HepG2 (cell line): ENCODE measurements around the gene TFAP2E. TPM values are rescaled to one million over a fixed set of nuclear protein-coding genes. Genes with fewer than 3 reads are reported as not detected.

Experiments used
- PHF20 ChIP-seq: sonication (generic); formaldehyde crosslinking; IDR thresholded peaks from 2 replicates; pipeline ENCODE4 v1.5.0; 2020; ENCODE audit warnings: mild to moderate bottlenecking, missing genetic modification reagents
- RNF2 ChIP-seq: fragments of 450-650 bp; conservative IDR thresholded peaks from 2 replicates; pipeline ENCODE4 v1.6.1; 2016; ENCODE audit warnings: low read depth
- SP1 ChIP-seq, 2 experiments: fragments of 450-650 bp in 1 of 2; sonication (generic) in 1 of 2; formaldehyde crosslinking in 1 of 2; IDR thresholded peaks; 2 replicates each; pipeline versions ENCODE4 v1.4.0 to v1.6.1; 2016 to 2020; ENCODE audit warnings: missing genetic modification reagents in 1 of 2
- ZNF589 ChIP-seq: sonication (generic); formaldehyde crosslinking; conservative IDR thresholded peaks from 2 replicates; pipeline ENCODE4 v1.8.0; 2022; ENCODE audit warnings: mild to moderate bottlenecking, moderate library complexity, missing genetic modification reagents
- polyA plus RNA-seq, 8 experiments: library from polyadenylated mRNA; depleted of rRNA in 3 of 8; stranded (reverse) in 7 of 8; unstranded in 1 of 8; fragments of >200 nt; fragmentation: Illumina TruSeq in 4 of 8; extraction: Trizol in 4 of 8; gene quantifications; 2 replicates each; pipeline versions ENCODE4 v1.2.1 to v1.2.3, GENCODE V29; 2011 to 2016; ENCODE audit warnings: low read depth in 4 of 8, missing spikeins in 1 of 8, mixed read lengths in 1 of 8; ENCODE audit not compliant: insufficient read depth in 1 of 8
- total RNA-seq, 5 experiments: library from RNA; depleted of rRNA; stranded (reverse); fragments of >200 nt; fragmentation: Illumina TruSeq; extraction: Trizol; gene quantifications; 2 replicates each; pipeline ENCODE4 v1.2.3, GENCODE V29; 2016; ENCODE audit warnings: low read depth in 1 of 5
- TF ChIP-seq, protein P1 (sequence below), 2 experiments: sonication (generic) in 1 of 2; formaldehyde crosslinking in 1 of 2; IDR thresholded peaks; 2 replicates each; pipeline versions ENCODE4 v1.6.1 to v1.9.0; 2014 to 2022; ENCODE audit warnings: antibody characterized with exemption in 1 of 2, borderline replicate concordance in 1 of 2, inconsistent platforms in 1 of 2, low read depth in 1 of 2, missing genetic modification reagents in 1 of 2
- TF ChIP-seq, protein P2 (sequence below): sonication (generic); formaldehyde crosslinking; IDR thresholded peaks from 2 replicates; pipeline ENCODE4 v1.9.0; 2021; ENCODE audit warnings: mild to moderate bottlenecking, missing genetic modification reagents
- TF ChIP-seq, protein P3 (sequence below): sonication (generic); formaldehyde crosslinking; IDR thresholded peaks from 2 replicates; pipeline ENCODE4 v1.4.0; 2020; ENCODE audit warnings: missing genetic modification reagents
- TF ChIP-seq, protein P4 (sequence below): IDR thresholded peaks from 2 replicates; pipeline ENCODE4 v1.6.1; 2016; ENCODE audit warnings: low read depth
- TF ChIP-seq, protein P5 (sequence below): sonication (generic); formaldehyde crosslinking; IDR thresholded peaks from 2 replicates; pipeline ENCODE4 v1.4.0; 2020; ENCODE audit warnings: missing genetic modification reagents, borderline replicate concordance

TFAP2E gene
- total and polyA plus RNA-seq, 2 of the 13 experiments (the other 11 are each of a cell fraction or from before 2014, with no cell fraction given), result 0.31 to 0.41 TPM

DNA sequence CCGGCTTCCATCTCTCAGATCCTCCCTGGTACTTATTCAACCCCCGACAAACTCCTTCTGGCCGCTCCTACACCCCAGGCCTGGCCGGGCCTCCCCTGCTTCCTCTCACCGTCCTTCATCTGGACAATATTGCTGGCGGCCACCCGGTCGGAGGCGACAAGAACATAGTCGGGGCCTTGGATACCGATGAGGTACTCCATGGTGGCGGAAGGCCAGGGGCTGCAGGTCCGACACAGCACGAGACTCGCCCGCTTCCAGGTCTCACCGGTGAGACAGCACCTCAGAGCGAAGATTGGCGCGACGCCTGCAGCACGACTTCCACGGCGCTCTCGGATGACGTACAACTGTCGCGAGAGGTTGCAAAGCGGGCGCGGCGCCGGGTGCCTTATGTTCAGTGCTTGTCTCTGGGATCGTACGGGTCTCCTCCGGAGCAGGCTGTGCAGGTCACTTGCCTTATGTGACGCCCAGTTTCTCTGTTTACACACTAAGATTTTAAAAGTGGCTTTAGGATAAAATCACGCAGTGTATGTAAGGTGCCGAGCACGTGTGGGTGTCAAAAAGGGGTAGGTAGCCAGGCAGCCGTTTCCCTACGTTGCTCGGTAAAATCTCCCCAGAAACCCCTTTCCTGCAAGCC is 68.2 kb downstream of the TFAP2E start, which contains the start of gene PSMB2 (continued):
- TF ChIP-seq, protein P1, sequence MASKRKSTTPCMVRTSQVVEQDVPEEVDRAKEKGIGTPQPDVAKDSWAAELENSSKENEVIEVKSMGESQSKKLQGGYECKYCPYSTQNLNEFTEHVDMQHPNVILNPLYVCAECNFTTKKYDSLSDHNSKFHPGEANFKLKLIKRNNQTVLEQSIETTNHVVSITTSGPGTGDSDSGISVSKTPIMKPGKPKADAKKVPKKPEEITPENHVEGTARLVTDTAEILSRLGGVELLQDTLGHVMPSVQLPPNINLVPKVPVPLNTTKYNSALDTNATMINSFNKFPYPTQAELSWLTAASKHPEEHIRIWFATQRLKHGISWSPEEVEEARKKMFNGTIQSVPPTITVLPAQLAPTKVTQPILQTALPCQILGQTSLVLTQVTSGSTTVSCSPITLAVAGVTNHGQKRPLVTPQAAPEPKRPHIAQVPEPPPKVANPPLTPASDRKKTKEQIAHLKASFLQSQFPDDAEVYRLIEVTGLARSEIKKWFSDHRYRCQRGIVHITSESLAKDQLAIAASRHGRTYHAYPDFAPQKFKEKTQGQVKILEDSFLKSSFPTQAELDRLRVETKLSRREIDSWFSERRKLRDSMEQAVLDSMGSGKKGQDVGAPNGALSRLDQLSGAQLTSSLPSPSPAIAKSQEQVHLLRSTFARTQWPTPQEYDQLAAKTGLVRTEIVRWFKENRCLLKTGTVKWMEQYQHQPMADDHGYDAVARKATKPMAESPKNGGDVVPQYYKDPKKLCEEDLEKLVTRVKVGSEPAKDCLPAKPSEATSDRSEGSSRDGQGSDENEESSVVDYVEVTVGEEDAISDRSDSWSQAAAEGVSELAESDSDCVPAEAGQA (IDR thresholded peaks at IDR 0.05; ENCODE audit: low read depth), result peak; percentile 89
- TF ChIP-seq, protein P1 (CRISPR knock-in tag; IDR thresholded peaks at IDR 0.05; ENCODE audit: borderline replicate concordance), result no peak
- TF ChIP-seq, protein P2, sequence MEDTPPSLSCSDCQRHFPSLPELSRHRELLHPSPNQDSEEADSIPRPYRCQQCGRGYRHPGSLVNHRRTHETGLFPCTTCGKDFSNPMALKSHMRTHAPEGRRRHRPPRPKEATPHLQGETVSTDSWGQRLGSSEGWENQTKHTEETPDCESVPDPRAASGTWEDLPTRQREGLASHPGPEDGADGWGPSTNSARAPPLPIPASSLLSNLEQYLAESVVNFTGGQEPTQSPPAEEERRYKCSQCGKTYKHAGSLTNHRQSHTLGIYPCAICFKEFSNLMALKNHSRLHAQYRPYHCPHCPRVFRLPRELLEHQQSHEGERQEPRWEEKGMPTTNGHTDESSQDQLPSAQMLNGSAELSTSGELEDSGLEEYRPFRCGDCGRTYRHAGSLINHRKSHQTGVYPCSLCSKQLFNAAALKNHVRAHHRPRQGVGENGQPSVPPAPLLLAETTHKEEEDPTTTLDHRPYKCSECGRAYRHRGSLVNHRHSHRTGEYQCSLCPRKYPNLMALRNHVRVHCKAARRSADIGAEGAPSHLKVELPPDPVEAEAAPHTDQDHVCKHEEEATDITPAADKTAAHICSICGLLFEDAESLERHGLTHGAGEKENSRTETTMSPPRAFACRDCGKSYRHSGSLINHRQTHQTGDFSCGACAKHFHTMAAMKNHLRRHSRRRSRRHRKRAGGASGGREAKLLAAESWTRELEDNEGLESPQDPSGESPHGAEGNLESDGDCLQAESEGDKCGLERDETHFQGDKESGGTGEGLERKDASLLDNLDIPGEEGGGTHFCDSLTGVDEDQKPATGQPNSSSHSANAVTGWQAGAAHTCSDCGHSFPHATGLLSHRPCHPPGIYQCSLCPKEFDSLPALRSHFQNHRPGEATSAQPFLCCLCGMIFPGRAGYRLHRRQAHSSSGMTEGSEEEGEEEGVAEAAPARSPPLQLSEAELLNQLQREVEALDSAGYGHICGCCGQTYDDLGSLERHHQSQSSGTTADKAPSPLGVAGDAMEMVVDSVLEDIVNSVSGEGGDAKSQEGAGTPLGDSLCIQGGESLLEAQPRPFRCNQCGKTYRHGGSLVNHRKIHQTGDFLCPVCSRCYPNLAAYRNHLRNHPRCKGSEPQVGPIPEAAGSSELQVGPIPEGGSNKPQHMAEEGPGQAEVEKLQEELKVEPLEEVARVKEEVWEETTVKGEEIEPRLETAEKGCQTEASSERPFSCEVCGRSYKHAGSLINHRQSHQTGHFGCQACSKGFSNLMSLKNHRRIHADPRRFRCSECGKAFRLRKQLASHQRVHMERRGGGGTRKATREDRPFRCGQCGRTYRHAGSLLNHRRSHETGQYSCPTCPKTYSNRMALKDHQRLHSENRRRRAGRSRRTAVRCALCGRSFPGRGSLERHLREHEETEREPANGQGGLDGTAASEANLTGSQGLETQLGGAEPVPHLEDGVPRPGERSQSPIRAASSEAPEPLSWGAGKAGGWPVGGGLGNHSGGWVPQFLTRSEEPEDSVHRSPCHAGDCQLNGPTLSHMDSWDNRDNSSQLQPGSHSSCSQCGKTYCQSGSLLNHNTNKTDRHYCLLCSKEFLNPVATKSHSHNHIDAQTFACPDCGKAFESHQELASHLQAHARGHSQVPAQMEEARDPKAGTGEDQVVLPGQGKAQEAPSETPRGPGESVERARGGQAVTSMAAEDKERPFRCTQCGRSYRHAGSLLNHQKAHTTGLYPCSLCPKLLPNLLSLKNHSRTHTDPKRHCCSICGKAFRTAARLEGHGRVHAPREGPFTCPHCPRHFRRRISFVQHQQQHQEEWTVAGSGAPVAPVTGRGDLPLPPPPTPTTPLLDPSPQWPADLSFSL, result 0 out of 2 replicates have a peak, but pooled peaks have one; percentile 16
- TF ChIP-seq SP1 (IDR thresholded peaks at IDR 0.05), result no peak
- 0 out of 2 replicates have a peak, but pooled peaks have one; percentile 36 for TF ChIP-seq SP1 (CRISPR knock-in tag; IDR thresholded peaks at IDR 0.05)
- TF ChIP-seq, protein P3, sequence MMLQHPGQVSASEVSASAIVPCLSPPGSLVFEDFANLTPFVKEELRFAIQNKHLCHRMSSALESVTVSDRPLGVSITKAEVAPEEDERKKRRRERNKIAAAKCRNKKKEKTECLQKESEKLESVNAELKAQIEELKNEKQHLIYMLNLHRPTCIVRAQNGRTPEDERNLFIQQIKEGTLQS (CRISPR knock-in tag), result peak; percentile 27; the same call in 1 of the 2 replicates
- TF ChIP-seq, protein P4, sequence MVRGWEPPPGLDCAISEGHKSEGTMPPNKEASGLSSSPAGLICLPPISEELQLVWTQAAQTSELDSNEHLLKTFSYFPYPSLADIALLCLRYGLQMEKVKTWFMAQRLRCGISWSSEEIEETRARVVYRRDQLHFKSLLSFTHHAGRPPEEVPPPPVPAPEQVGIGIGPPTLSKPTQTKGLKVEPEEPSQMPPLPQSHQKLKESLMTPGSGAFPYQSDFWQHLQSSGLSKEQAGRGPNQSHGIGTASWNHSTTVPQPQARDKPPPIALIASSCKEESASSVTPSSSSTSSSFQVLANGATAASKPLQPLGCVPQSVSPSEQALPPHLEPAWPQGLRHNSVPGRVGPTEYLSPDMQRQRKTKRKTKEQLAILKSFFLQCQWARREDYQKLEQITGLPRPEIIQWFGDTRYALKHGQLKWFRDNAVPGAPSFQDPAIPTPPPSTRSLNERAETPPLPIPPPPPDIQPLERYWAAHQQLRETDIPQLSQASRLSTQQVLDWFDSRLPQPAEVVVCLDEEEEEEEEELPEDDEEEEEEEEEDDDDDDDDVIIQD (CRISPR knock-in tag), result peak; percentile 50; the same call in 1 of the 2 replicates
- no peak for TF ChIP-seq ZNF589 (CRISPR knock-in tag)
- TF ChIP-seq, protein P5, sequence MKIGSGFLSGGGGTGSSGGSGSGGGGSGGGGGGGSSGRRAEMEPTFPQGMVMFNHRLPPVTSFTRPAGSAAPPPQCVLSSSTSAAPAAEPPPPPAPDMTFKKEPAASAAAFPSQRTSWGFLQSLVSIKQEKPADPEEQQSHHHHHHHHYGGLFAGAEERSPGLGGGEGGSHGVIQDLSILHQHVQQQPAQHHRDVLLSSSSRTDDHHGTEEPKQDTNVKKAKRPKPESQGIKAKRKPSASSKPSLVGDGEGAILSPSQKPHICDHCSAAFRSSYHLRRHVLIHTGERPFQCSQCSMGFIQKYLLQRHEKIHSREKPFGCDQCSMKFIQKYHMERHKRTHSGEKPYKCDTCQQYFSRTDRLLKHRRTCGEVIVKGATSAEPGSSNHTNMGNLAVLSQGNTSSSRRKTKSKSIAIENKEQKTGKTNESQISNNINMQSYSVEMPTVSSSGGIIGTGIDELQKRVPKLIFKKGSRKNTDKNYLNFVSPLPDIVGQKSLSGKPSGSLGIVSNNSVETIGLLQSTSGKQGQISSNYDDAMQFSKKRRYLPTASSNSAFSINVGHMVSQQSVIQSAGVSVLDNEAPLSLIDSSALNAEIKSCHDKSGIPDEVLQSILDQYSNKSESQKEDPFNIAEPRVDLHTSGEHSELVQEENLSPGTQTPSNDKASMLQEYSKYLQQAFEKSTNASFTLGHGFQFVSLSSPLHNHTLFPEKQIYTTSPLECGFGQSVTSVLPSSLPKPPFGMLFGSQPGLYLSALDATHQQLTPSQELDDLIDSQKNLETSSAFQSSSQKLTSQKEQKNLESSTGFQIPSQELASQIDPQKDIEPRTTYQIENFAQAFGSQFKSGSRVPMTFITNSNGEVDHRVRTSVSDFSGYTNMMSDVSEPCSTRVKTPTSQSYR (CRISPR knock-in tag), result peak; percentile 42; the same call in 1 of the 2 replicates
- peak; percentile 39; the same call in 1 of the 2 replicates for TF ChIP-seq RNF2
- TF ChIP-seq PHF20 (CRISPR knock-in tag), result peak; percentile 96
